Stimulated activated CD8-positive, alpha-beta memory T cell treated with anti-CD3 and anti-CD28 coated beads, Interleukin-4, amount 100 ng/mL, for 1 hour (primary cell): Measurements from ENCODE around the gene P2RY14.

ENCODE experiments used
- DNase-seq, 2 donors: peaks; one replicate each; pipeline ENCODE4 v3.0.0-alpha.2; 2020; ENCODE audit warnings: low read depth in 2 of 2, low spot score in 1 of 2

Gene P2RY14

DNA sequence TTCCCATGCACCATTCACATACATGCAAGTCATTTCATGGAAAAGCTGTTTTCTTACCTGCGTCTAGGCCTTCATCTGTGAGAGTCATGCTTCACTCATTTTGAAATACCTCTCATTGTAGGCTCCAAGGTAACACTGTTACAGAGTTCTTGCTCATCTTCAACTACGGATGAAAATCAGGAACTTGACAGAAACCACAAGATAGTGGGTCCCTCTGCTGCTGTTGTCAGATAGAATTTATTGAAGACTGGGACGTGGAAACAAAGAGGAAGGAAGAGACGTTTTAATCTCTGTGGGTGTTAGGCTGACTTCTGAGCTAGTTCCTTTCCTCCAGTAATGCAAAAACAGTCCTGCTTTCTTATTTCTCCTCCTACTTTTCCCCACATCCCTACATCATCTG lies at the start of gene P2RY14:
Gene P2RY14 (minus strand): TSS at position 313 of the 400 bp plus-strand sequence. CDS start 64,226 bp downstream, outside the sequence.
- DNase-seq = no peak

DNA sequence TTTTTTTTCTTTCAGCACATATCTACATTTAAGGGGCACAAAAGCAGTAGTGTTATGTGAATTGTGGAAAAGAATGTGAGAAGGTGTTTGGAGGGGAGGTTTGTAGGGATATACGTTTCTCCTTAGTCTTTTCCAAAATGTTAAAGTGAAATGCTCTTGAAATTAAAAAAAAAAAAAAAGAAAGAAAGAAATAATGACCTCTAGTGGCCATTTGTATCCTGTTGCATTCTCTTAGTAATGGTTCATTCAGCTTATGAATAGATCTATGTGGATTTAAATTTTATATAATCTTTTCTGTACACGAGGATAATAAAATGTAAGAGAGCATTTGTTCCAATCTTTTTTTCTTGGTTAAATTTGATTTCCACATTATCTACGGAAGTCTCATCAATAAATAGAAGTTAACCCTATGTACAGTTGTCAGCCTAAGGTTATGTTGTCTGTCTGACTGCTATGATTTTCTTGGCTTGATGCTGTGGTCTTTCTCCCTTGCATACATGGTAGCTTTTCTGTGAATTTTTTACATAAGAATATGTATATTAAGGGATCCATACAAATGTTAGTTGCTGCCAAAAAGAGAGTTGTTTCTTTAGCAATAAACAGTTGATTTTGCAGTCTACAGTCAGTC lies 49.3 kb upstream of the P2RY14 start:
- no peak for DNase-seq

- no peak for DNase-seq
Measured at GRCh38 chr3:151322511-151322910, 44.2 kb upstream of the P2RY14 start.

GRCh38 chr3:151321526-151321925 lies 43.2 kb upstream of the P2RY14 start:
- DNase-seq = no peak

GRCh38 chr3:151320131-151320530 lies 41.8 kb upstream of the P2RY14 start:
- no peak for DNase-seq

DNA sequence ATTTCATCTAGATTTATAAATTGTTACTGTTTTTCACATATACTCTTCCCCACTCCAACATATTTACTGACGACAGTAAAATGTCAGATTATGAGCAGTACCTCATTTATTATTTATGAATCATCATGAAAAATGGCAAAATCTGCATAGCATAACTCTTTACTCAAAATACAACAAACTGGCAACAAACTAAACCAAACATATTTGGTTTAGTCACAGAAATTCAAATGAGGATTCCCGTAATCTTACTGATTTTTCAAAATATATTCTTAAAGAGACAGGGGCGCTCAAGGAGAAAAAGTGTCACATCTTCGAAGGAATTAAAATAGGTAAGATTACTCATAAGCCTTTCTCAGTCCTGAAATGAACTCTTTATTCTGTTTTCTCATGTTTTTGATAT lies 41.3 kb upstream of the P2RY14 start:
- no peak for DNase-seq

DNA sequence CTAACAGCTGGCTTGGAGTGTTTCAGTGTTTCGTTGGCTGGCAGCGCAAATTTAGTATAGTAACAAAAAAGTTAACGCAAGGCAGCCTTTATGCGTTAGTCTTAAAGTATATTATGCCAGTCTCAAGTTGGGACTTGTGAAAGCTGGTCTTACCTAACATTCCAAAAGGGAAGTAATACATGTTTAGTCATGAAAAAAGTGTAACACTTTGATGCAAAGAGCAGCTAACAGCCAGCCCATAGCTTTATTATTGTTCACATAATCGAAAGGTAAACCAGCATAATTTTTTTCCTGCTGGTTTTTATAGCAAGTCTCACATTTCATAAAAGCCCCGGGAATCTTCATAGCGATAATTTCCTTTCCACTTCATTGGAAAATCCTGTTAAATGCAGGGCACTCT lies 40.6 kb upstream of the P2RY14 start:
- no peak for DNase-seq

GRCh38 chr3:151318313-151318712 lies 40.0 kb upstream of the P2RY14 start:
- DNase-seq = no peak

DNA sequence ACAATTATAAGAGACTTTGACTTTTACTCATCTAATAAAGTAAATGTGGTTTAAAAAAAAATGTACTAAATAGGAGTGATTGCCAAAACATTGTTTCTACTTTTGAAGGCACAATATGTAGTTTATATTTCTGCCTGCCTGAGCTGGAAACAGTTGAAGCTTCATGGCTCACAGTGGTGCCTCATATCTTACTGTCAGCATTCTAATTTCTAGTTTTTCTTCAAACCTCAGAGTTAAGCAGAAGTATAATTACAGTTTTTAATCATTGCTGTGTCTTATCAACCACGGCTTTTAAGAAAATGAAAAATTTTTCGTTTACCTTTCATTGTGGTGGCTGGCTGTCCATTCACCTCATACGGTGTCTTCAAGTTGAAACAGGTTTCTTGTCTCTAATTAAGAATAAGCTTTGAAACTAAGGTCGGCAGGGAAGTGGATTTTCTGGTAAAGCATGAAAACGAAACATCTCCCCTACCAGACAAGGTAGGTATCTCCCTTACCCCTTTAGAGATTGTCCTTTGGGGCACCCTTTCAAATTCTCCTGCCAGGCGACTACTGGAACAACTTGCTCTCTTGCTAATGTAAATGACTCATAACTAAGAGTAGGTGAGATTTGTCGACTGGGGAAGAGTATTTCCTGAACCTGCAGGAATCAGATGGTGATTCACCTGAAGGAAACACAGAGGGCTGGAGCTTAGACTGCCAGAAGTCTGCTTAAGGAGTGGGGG lies 38.1 kb upstream of the P2RY14 start, which contains the start of gene GPR87:
Gene GPR87 (minus strand): TSS at position 554 of the 725 bp plus-strand sequence. CDS start 16,720 bp downstream, outside the sequence.
- DNase-seq = no peak

DNA sequence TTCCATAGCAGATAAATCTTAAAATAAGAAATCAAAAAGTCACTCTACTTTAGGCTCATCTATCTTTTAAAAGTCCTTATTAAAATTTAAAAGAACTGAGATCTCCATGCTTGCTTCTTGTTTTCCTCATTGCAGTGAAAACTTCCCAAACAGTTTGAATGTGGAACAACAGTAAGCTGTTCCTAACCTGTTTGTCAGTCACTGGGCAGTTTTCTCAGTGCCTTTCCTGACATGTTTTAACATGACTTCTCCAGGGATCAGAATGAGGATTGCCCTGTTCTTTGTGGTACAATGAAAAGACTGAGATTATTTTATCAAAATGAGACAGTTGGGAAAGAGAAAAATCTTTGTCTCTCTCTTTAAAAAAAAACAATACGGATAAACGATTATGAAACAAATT lies 37.5 kb upstream of the P2RY14 start:
- DNase-seq = no peak

GRCh38 chr3:151315136-151315535 lies 36.8 kb upstream of the P2RY14 start:
- DNase-seq = no peak

- no peak for DNase-seq
Measured at GRCh38 chr3:151314593-151314992, 36.3 kb upstream of the P2RY14 start.

DNA sequence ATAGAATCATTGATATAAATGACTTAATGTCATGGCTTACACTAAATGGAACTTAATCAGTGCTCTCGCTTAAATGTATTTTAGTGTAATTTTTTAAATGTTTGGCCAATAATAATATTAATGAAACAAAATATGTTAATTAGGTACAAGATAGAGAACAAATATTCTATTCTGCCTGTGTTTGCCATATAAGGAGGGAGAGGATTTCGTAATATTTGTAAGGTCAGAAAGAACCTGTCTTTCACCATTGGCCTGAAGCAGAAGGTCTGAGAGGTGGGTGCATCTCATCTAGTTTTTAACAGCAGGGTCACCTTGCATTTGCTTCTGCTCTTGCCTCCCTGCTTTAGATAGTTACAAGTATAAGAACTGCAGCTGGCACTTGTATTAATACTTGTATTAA lies 35.8 kb upstream of the P2RY14 start:
- DNase-seq = no peak

DNA sequence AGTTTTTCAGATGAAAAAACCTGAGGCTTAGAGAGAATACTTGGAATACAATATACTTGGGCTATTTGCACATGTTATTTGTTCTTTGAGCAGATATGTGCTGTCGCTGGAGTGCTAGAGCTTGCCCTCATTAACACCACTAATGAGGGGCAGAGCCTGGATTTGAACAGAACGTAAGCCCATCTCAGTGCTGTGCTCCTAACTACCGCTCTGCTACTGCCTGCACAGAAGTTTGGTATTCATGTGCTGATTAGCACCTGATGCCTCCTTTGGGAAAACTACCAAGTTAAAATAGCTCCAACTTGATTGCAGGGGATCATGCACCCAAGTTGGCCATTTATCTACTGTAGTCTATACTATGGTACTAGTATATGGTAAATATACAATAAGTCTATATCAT lies 34.6 kb upstream of the P2RY14 start:
- no peak for DNase-seq

- no peak for DNase-seq
Measured at GRCh38 chr3:151309566-151309965, 31.2 kb upstream of the P2RY14 start.

- no peak for DNase-seq
Measured at GRCh38 chr3:151307583-151308488, 29.5 kb upstream of the P2RY14 start.

DNA sequence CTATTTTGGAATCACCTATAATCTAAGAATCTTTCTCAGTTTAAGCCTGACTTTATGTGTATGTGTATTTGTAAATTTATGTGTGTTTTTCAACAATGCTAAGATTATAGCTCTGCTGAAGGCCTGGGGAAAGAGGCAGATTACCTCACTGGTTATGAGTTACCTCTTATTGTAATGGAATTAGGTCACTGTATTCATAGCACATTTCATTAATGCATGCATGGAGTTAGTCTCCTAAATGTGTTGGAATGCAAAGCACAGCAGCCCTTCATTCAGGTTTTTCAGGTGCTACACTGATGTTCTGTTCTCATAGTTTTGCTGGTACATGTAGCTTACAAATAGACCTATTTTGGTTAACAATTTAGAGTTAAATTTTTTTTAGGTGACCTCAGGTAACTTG lies 28.8 kb upstream of the P2RY14 start:
- no peak for DNase-seq

- no peak for DNase-seq
Measured at GRCh38 chr3:151306168-151306810, 27.9 kb upstream of the P2RY14 start.

DNA sequence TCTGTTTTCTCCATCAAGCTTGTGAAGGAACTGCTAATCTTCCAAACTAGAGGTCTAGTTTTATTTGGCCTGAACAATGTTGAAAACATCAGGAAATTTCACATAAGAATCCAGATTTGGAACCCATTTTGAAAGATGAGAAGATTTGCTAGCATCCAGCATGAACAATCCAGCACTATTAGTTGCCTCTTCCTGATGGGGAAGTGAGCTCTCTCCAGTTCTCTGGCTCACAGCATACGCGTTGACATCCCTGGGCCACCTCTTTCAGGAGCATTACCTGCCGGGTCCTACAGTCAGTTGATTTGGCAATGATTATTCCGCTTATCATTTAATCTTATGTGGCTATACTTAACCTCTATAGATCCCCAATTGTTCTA lies 27.4 kb upstream of the P2RY14 start:
- no peak for DNase-seq

- no peak for DNase-seq
Measured at GRCh38 chr3:151305060-151305774, 26.9 kb upstream of the P2RY14 start.

DNA sequence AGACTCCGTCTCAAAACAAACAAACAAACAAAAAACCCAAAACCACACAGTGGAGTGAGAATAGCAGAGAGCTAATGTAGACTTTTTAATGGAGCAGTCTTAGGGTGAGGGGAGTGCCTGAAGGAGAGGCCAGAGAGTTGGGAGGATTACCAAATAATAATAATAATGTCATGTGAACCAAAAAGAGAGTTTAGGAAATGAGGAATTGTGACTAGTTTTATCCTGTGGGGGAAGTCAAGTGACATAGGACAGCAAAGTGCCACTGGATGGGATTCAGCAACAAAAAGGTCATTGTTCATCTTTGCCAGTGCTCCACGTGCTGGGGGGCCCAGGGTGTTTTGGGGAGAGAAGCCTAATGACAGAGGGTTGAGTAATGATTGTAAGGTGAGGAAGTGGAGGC lies 25.4 kb upstream of the P2RY14 start:
- DNase-seq = no peak
